Lower leg skin (tissue), 4 donors: ENCODE results near the gene PDZRN3. TPM values are rescaled to one million over a fixed set of nuclear protein-coding genes. Genes with fewer than 3 reads are reported as not detected.

Source experiments
- DNase-seq, 2 donors: peaks; one replicate each; pipeline ENCODE4 v3.0.0-alpha.2; 2019; ENCODE audit warnings: low spot score in 2 of 2
- H3K4me3 ChIP-seq: fragments of 200-600 bp; sonication (generic); 2 replicates; pipeline ENCODE4 v1.5.1; 2017; ENCODE audit warnings: mild to moderate bottlenecking, low read depth; ENCODE audit not compliant: poor library complexity, severe bottlenecking
- CTCF ChIP-seq, 3 donors: fragments of 450-650 bp; IDR thresholded peaks; one replicate each; pipeline ENCODE4 v1.5.1; 2016; ENCODE audit warnings: antibody characterized with exemption in 3 of 3, mild to moderate bottlenecking in 3 of 3, moderate library complexity in 2 of 3
- POLR2A ChIP-seq, 2 donors: fragments of 450-650 bp; IDR thresholded peaks; one replicate each; pipeline ENCODE4 v1.6.1; 2016 to 2017; ENCODE audit warnings: antibody characterized with exemption in 2 of 2, mild to moderate bottlenecking in 1 of 2, moderate library complexity in 1 of 2
- WGBS, 2 donors: methylation state at CpG; one replicate each; pipeline ENCODE4 v1.1.5; 2018; 5-methylcytosine and 5-hydroxymethylcytosine counted together
- intact Hi-C: fragments of 100-400 bp; cut with DNase I; formaldehyde crosslinking; loops from one replicate; pipeline ENCODE4 v1.15.0; 2023; ENCODE audit warnings: low total_unique reads
- total RNA-seq, 4 donors: library from RNA; depleted of rRNA; stranded (reverse); fragments of >200 nt; gene quantifications; one replicate each; pipeline ENCODE4 v1.1.0, GENCODE V29; 2016

PDZRN3 gene
- total RNA-seq, 4 donors from 2014 or later: 9.7 to 29.9 (median 13.4) TPM

- TF ChIP-seq CTCF (IDR thresholded peaks at IDR 0.05) (no peak), POLR2A (IDR thresholded peaks at IDR 0.05) (no peak)
- DNase-seq: no peak
- 47 to 88% methylated on average over 1 of the region's 1 CpG for WGBS, 2 donors
- intact Hi-C loops: no loop called here
- no peak overlapping the region for H3K4me3 ChIP-seq
These were observed 38.1 kb downstream of the PDZRN3 start for GRCh38 chr3:73586628-73587027.

- WGBS, 2 donors: 88 to 93% methylated on average over 4 of the region's 4 CpGs
- no peak overlapping the region for H3K4me3 ChIP-seq
- intact Hi-C loops: no loop called here
- no peak for TF ChIP-seq POLR2A (IDR thresholded peaks at IDR 0.05)
- DNase-seq: no peak
These were observed 38.6 kb downstream of the PDZRN3 start for GRCh38 chr3:73586190-73586589.

- intact Hi-C loops: no loop called here
- H3K4me3 ChIP-seq: no peak overlapping the region
- TF ChIP-seq POLR2A (IDR thresholded peaks at IDR 0.05) (no peak), CTCF (IDR thresholded peaks at IDR 0.05) (no peak)
- DNase-seq: no peak
These were observed 39.9 kb downstream of the PDZRN3 start for GRCh38 chr3:73584873-73585272.

GRCh38 chr3:73582535-73582934 is 42.2 kb downstream of the PDZRN3 start:
- no peak overlapping the region for H3K4me3 ChIP-seq
- WGBS, 2 donors: 90 to 94% methylated on average over 4 of the region's 4 CpGs
- DNase-seq: no peak
- TF ChIP-seq POLR2A (IDR thresholded peaks at IDR 0.05): no peak
- TF ChIP-seq CTCF (IDR thresholded peaks at IDR 0.05): no peak
- intact Hi-C loops: no loop called here

GRCh38 chr3:73581134-73581846 is 43.5 kb downstream of the PDZRN3 start:
- TF ChIP-seq POLR2A (IDR thresholded peaks at IDR 0.05) (no peak), CTCF (IDR thresholded peaks at IDR 0.05) (no peak)
- intact Hi-C loops: no loop called here
- no peak overlapping the region for H3K4me3 ChIP-seq
- DNase-seq: no peak
- WGBS, 2 donors: 88 to 92% methylated on average over 2 of the region's 2 CpGs

- intact Hi-C loops: no loop called here
- H3K4me3 ChIP-seq: no peak overlapping the region
- TF ChIP-seq POLR2A (IDR thresholded peaks at IDR 0.05): no peak
- TF ChIP-seq CTCF (IDR thresholded peaks at IDR 0.05): no peak
- 55 to 58% methylated on average over 2 of the region's 2 CpGs for WGBS, 2 donors
- peak in 1 of 2 donors; percentile 28 for DNase-seq
These were observed 44.4 kb downstream of the PDZRN3 start for GRCh38 chr3:73580343-73580742.
